HG03378 (cell line): ENCODE results near the gene SPTLC3.

Experiments
- ATAC-seq: cut with Tn5 transposase; IDR thresholded peaks from one replicate; pipeline ENCODE4 v1.9.1; 2021; ENCODE audit warnings: mild to moderate bottlenecking, moderate library complexity; ENCODE audit not compliant: unreplicated experiment

SPTLC3 gene

DNA sequence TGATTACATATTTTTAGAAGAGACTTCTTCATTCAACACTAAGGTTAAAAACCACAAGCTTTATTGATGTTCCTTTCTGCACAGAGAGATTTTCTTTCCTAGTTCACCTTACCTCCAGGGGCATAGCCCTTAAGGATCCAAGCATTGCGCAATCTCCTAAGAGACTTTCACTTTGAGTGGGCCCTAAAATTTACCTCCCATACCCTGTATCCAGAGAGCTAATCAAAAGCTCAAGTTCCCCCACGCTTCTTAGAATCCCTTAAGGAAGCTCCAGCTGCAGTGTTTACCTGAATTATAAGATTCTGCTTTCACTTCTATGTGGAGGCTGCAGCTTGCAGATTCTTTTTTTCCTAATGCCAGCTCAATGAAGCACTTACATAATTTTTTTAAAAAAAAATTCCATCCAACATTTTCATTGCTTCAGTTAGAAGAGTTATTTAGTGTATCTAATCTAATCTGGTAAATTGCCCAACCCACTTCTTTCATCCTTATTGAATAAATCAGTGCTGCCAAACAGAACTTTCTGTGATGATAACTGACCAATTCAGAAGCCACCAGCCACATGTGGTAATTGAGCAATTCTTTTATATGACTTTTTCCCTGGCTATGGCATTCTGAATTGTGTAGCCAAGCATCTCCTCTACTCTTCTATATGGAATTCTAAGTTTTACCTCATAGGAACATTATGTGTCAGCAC is 24.6 kb upstream of the SPTLC3 start:
- no peak for ATAC-seq

DNA sequence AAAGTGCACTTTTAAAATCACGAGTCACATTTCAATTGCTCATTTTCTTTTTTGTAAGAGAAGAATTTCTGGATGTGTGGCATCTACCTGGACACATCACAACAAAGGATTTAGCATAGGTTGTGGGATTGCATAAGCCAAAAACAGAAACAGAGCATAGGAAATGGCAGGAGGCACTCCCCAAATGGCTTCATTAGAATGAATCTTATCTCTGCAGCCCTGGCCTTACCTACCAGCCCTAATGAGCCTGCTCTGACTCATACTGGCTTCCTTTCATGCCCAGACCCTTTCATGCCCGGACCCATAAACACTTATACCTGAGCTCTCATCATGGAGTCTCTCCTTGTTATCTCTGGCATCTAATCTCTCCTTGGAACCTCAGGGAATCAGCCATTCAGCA is 23.9 kb upstream of the SPTLC3 start:
- no peak for ATAC-seq

DNA sequence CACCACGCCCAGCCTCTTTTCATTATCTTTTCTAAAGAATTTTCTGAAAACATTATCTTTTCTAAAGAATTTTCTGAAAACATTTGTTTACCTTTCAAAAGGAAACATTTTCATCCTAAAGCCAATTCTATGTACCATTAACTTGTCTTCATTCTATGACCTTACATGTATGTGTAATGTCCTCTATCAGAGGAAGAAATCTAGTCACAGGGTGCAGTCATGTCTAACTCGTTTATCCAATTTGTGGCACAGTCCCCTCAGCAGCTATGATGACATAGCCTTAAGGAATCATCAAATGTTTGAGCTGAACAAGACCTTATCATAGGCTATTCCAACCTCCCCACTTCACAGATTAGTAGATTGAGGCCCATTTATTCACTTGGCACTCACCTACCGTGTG is 21.5 kb upstream of the SPTLC3 start:
- ATAC-seq, result no peak

DNA sequence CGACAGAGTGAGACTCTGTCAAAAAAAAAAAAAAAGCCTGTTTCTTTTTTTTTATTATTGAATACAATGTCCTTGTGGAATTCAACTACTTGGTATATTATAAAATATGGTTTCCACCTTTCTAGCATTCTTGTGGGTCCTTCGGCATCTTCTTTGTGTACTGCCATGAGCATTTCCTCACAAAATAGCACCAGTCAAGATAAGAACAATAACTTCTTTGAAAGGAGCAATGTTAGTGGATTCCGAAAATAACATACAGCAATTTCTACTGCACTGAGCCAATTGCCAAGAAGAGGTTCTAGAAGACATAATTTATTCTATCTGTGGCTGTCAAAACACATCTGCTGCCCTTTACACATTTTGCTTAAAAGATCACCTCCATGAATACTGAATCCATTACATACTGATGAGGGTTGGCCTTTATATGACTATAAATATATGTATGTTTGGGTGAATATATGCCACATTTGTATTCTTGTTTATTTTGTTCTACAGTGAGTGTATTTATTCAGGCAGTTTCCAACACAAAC is 19.1 kb upstream of the SPTLC3 start:
- ATAC-seq, result no peak

DNA sequence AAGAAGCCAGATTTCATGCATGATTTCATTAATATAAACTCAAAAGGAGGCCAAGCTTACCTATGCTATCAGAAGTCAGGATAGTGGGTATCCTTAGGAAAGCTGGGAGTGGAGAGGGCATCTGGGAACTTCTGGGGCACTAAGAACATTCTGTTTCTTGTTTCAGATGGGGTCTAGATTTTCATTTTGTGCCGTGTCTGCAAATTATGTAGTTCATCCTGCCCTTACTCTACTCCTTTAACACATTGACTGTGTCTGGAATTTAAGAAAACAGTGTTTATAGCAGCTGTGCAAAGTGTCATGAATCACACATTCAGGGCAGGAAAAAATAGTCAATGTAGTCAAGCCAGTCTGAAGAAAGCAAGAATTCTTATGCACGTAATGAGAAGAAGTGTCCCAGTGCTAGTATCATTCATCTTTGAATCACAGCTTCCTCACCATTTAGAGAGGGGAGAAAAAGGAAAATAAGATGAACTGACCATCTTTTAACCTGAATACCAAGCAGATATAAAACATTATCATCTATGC is 11.6 kb upstream of the SPTLC3 start:
- no peak for ATAC-seq

DNA sequence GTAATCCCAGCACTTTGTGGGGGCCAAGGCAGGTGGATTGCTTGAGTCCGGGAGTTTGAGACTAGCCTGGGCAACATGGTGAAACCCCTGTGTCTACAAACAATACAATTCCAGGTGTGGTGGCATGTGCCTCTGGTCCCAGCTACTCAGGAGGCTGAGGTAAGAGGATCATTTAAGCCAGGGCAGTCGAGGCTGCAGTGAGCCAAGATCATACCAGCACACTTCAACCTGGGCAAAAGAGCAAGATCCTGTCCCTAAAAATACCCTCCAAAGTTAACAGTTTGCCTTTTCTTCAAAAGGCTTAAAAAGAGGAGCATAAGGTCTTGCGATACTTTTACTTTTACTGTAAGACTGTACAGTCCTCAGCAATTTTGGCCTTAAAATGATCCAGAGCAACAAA is 10.7 kb upstream of the SPTLC3 start:
- ATAC-seq, result no peak

DNA sequence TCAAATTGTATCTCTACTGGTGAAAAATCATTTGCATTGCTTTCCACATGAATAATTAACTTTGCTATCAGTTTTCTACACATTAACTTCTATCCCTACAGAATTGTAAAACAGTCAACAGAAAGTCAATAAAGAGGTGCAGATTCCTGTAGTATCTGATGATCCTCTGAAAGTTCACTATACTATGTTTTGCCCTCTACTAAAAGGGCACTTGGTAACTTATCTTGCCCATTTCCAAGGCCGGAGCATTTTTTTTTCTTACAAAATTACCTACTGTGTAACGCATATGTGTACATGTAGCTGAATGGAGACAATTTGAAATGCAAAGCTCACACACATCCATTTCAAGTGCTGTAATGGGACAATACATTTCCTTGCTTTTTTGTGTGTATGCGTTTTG is 9.6 kb upstream of the SPTLC3 start:
- no peak for ATAC-seq

DNA sequence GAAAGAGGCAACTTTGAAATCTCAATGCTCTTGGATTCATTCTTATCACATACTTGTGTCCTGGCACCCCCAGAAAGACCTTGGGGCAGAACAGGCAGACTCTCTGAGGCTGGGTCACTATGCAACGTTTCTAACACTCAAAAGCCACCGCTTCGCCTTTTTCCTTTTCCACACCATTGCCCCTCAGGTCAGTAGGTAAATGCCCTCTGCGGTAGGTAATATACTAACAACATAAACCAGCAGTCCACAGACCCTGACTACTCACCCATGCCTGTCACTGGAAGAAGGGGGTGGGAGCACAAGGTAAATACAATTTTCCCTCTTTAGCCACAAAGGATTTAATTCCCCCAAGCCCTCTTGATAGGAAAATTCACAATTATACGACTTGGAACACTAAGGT is 6.5 kb upstream of the SPTLC3 start:
- ATAC-seq, result no peak

DNA sequence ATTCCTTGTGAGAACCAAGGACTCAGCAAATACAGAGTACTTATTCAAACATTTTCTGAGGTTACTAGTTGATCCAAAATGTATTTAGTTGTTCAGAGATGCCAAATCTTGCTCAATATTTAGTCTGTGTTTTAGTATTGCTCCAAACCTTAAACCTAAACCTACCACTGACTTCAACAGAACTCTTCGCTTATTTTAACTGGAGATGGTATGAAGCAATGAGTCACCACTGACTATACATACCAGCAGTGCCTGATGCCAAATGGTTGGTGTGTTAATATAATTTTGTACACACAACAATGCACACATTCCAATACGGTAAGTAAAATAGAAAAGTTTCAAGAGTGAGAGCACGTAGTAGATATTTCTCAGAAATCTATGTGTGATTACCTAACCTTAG is 1.9 kb upstream of the SPTLC3 start:
- ATAC-seq, result no peak

DNA sequence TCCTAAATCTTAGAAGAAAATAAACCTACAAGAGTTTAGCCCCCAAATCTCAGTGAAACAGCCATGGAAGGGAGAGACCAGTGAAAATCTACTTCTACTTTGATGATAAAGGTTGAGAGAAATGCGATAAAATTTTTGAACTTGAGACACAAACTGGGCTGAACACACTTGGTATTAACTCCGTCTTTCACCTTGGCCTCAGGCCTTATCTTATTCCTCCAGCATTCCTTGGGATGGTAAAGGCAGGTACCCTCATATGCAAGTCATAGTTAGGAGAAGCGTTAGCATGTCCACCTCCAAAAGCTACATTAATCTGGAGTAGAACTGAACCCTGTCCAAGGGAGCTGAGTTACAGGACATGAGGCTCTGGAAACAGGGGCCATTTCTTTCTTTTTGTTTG is 1.2 kb upstream of the SPTLC3 start:
- no peak for ATAC-seq

DNA sequence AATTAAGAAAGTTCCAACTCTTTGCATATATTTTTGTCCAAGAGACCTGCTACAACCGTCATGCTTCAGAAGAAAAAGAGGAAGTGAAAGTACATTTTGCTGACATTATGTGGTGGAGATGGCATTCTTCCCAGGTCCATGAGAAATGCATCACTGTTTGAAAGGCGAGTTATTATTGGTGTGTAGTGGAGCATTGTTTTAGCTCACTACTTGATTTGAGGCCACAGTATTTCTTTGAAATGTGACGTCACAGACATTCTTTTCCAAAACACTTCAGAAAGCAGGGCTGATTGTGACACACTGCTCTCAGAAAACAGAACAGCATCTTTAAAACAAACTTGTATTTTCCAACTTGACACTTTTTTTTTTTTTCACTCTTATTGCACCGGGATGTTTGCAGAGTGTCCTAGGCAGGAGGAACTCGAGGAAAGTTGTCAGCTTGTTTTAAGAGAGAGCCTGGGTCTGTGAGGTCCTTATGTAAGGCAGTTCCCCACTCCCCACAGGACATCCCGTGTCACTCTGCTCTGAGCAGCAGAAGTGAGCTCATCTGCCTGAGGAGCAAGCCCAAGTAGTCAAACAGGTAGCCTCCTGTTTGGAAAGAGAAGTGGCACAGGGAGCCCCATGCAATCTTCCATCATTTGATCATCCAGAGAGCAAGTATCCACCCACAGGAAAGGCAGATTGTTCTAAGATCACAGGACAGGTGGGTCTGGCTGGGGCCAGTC is 1.1 kb downstream of the SPTLC3 start:
- ATAC-seq, result peak; percentile 99

DNA sequence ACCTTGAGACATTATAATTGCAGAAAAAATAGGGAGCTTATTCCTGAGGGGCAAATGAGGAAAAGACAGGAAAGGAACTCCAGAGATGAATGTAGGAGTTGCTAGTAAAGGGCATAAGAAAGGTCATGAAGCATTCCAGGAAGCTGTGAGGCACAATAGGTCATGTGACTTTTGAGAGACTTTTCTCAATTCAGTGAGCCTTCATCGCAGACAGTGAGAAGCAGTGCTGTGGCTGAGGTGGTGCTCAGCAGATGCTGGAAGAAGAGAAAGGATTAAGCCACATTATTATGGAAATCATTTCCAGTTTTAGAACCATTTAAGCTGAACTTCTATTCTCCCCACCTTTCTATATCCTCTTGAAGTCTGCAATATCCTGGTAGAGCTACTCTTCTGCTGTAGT is 4.1 kb downstream of the SPTLC3 start:
- no peak for ATAC-seq

DNA sequence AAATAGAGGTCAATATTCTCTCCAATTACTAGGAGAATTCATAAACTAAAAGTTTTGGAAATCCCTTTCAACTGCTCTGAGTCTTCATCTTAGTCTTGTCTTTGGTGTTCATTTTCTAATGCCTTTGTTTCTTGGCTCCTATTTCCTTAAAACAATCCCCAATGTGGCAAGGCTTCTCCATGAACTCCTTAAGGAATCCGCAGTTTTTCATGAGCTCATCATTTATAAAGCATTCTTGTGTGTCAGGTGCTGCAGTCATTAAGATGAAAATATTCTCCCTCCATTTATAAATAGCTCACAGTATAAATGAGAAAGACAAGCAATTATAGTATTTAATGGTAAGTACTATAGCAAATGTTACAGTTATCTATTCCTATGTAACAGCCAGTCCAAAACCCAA is 4.6 kb downstream of the SPTLC3 start:
- ATAC-seq, result no peak

DNA sequence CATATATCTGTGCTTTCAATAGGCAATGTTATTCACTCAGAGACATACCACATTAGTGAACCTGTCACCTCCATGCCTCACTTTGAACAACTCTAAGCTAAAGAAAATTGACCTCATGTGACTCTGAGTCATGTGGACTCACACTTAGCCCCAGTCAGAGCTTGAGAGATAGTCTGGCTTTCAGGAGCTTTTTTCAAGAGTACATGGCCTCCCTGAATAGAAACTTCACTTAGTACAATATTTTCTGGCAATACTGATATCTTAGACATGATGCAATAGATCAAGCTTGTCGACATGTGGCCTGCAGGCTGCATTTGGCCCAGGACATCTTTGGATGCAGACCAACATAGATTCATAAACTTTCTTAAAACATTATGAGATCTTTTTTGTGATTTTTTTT is 8.5 kb downstream of the SPTLC3 start:
- no peak for ATAC-seq

DNA sequence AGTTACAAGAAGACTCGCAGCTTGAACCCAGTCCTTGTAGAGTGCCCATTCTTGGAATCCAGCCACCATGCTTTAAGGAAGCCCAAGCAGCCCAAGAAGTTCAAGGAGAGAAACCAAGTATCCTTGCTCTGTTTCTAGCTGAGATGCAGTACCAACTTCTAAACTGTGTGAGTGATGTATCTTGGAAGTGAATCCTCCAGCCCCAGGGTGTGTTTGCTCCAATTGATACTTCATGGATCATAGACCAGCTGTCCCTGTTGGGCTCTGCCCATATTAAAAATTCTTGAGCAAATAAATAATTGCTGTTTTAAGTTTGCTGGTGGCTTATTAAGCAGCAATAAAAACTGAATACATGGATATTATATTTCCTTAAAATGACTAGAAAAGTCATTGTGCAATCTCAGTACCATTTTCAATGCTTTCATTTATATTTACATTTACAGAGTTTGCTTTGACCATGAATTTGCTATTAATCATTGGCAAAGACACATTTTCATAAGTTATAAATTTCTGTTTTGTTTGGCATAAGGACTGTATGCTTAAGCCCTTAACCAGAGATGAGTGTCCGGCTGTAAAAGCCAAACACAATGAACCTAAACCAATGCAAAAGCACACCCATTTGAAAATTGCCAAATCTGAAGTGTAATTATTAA is 9.2 kb downstream of the SPTLC3 start:
- ATAC-seq, result no peak

DNA sequence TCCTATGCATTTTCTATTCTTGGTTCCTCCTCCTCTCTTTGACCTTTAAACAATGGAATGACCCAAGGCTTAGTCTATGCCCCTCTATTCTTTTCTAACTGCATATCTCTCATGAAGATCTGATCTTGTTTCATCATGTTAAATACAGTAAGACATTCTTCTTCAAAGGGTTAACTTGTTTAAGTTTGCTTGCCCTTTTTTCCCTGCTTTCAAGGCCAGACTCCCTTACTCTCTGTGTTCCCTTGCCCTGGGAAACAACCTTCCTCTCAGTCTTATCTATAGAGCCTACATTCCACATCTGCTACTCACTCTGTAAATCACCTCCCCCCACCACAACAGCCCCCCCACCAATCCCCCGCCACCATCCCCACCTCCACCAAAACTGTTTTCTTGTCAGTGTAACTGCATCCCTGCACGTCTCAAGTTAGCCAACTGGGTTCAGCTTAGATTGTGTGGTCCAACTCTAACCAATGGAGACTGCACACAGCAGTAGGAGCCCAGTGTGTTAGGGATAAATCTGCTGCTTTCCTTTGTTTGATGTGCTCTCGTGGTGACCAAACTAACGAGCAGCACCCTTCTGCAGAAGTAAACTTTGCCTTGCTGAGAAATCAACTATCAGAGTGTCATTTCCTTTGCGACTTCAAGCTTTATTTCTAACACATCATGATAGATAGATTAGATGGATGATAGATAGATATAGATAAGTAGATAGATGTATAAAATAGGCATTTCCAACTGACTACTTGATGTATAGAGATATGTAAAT is 12.6 kb downstream of the SPTLC3 start:
- no peak for ATAC-seq

DNA sequence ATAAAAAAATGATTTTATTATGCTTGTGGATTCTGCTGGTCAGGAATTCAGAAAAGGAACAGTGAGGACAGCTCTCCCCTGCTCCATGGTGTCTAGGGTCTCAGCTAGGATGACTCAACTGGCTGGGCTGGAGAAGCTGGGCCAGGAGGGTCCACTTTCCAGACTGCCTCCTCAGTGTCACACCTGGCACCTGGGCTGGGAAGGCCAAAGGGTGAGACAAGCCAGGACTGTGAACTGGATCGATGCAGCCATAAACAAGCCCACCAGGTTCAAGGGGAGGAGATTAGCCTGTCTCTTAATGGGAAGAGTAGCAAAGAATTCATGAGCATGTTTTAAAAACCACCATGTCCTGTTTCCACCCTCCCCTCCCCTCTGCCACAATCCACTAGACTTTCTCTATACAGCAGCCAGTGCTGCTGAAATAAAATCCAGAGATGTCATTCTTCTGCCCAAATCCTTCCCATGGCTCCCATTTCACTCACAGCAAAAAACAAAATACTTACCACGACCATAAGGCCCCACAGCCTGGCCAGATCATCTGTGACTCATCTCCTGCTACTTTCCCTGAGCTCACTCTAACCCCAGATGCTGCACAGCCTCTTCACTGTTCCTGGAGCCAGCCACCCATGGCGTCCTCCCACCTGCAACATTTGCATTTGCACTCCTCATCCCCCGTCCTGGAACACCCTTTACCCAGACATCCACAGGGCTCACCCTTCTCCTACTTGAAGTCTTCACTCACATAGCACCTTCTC is 13.8 kb downstream of the SPTLC3 start:
- no peak for ATAC-seq

DNA sequence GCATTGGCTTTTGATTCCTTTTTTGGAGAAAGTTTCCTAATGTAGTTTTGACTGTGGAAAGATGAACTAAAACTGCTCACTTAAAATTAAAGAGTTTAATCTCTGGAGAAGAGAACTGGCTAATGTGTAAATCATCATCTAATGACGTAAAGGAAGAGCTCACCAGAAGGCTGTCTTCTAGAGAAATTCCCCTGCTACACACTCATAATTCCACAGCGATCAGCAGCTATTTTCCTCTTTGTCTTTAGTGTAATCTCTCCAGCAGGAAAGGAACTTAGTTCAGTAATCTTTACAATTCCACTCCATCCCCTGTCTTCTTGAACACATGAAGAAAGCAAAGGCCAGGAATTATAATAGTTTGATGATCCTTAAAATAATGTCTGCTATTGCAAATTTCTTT is 15.8 kb downstream of the SPTLC3 start:
- no peak for ATAC-seq

DNA sequence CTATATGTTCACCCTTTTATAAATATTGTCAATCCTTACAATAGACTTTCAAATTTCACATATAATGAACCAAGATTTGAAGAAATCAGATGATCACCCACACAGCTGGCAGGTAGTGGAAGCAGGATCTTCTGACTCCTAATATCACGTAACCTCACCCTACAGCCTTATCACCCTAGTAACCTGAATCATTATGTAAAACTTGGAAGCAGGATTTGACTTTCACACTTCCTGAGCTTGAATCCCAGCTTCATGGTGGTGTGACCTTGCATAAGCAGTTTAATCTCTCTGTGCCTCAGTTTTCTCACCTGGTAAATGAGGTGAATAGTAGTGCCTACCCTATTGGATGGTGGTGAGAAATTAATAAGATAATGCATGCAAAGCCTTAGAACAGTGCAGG is 16.4 kb downstream of the SPTLC3 start:
- ATAC-seq, result no peak

DNA sequence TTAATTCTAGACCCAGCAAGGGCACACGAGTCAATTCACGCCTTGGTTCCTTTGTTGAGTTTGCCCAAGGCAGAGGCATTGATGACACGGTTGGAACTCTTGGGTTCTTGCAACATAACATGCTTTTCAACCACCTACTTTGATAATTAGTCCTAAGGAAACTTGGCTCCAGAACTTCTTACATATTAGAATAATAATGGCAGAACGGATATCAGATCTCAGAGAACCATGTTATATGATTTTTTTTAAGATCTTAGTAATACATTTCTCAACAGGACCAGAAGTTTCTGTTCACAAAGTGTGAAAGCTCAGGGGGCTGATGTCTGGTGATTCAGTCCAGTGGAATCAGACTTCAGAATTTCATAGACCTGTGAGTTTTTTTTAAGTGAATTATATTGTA is 19.2 kb downstream of the SPTLC3 start:
- ATAC-seq, result no peak
